Neural cell (in vitro differentiated cells): Measurements from ENCODE around the gene PROSER2. TPM values are rescaled to one million over a fixed set of nuclear protein-coding genes. Genes with fewer than 3 reads are reported as not detected.

Experiments
- H2AFZ ChIP-seq: fragments of 200-600, 300-800 bp; sonication (generic), shearing (Covaris generic); 2 replicates; pipeline ENCODE4 v1.6.0; 2014; ENCODE audit warnings: low read depth, mild to moderate bottlenecking, antibody characterized with exemption, low read length, moderate library complexity
- H3F3A ChIP-seq: fragments of 200-600 bp; shearing (Covaris generic); 2 replicates; pipeline ENCODE4 v1.6.1; 2016; ENCODE audit warnings: mild to moderate bottlenecking, moderate library complexity, mixed read lengths, antibody characterized with exemption, low read length; ENCODE audit not compliant: insufficient read depth, poor library complexity, severe bottlenecking
- H3K27ac ChIP-seq: fragments of 200-600, 300-800 bp; sonication (generic), shearing (Covaris generic); 2 replicates; pipeline ENCODE4 v1.5.1; 2014; ENCODE audit warnings: mild to moderate bottlenecking, low read length, moderate library complexity
- H3K27me3 ChIP-seq: fragments of 300-800, 200-600 bp; sonication (generic), shearing (Covaris generic); 2 replicates; pipeline ENCODE4 v1.6.0; 2014; ENCODE audit warnings: mild to moderate bottlenecking, low read depth, low read length, moderate library complexity; ENCODE audit not compliant: insufficient read depth
- H3K36me3 ChIP-seq: fragments of 300-800, 200-600 bp; sonication (generic), shearing (Covaris generic); 2 replicates; pipeline ENCODE4 v1.5.1; 2014; ENCODE audit warnings: mild to moderate bottlenecking, antibody characterized with exemption, low read length, moderate library complexity; ENCODE audit not compliant: insufficient read depth
- H3K4me2 ChIP-seq: fragments of 300-800, 200-600 bp; sonication (generic), shearing (Covaris generic); 2 replicates; pipeline ENCODE4 v1.6.0; 2014; ENCODE audit warnings: mild to moderate bottlenecking, low read length
- H3K4me3 ChIP-seq: fragments of 300-800, 200-600 bp; sonication (generic), shearing (Covaris generic); 2 replicates; pipeline ENCODE4 v1.5.1; 2014; ENCODE audit warnings: mild to moderate bottlenecking, low read length, moderate library complexity
- H3K79me2 ChIP-seq: fragments of 200-600 bp; shearing (Covaris generic); replicated peaks from 2 replicates; pipeline ENCODE4 v1.6.0; 2014; ENCODE audit warnings: mild to moderate bottlenecking, low read length, moderate library complexity; ENCODE audit not compliant: insufficient read depth
- H3K9ac ChIP-seq: fragments of 300-800, 200-600 bp; sonication (generic), shearing (Covaris generic); 2 replicates; pipeline ENCODE4 v1.6.1; 2016; ENCODE audit warnings: mild to moderate bottlenecking, low read length, mixed read lengths
- H3K9me2 ChIP-seq: fragments of 200-600 bp; shearing (Covaris generic); 2 replicates; pipeline ENCODE4 v1.6.1; 2016; ENCODE audit warnings: mild to moderate bottlenecking, low read length, mixed read lengths; ENCODE audit not compliant: insufficient read depth
- H3K9me3 ChIP-seq: fragments of 200-600, 300-800 bp; sonication (generic), shearing (Covaris generic); 2 replicates; pipeline ENCODE4 v1.6.1; 2016; ENCODE audit warnings: mild to moderate bottlenecking, mixed run types, low read length, moderate library complexity, mixed read lengths
- H4K20me1 ChIP-seq: fragments of 200-600 bp; shearing (Covaris generic); 2 replicates; pipeline ENCODE4 v1.6.1; 2016; ENCODE audit warnings: mild to moderate bottlenecking, mixed run types; ENCODE audit not compliant: insufficient read depth
- EP300 ChIP-seq: fragments of 450-650 bp; conservative IDR thresholded peaks from 2 replicates; pipeline ENCODE4 v1.6.1; 2014; ENCODE audit warnings: antibody characterized with exemption, mild to moderate bottlenecking, moderate library complexity; ENCODE audit not compliant: poor library complexity, severe bottlenecking
- EZH2 ChIP-seq: fragments of 200-600, 300-800 bp; shearing (Covaris generic), sonication (generic); IDR thresholded peaks from 2 replicates; pipeline ENCODE4 v1.6.1; 2014; ENCODE audit warnings: antibody characterized with exemption, low read length, borderline replicate concordance, mild to moderate bottlenecking; ENCODE audit not compliant: insufficient read depth, poor library complexity, severe bottlenecking
- MXI1 ChIP-seq: fragments of 450-650 bp; conservative IDR thresholded peaks from 2 replicates; pipeline ENCODE4 v1.6.1; 2014; ENCODE audit warnings: antibody characterized with exemption, mild to moderate bottlenecking; ENCODE audit not compliant: poor library complexity, severe bottlenecking
- POLR2AphosphoS5 ChIP-seq: IDR thresholded peaks from 2 replicates; pipeline ENCODE4 v1.6.1; 2012
- RAD21 ChIP-seq: fragments of 450-650 bp; conservative IDR thresholded peaks from 2 replicates; pipeline ENCODE4 v1.6.1; 2014; ENCODE audit warnings: antibody characterized with exemption, mild to moderate bottlenecking, moderate library complexity
- SMC3 ChIP-seq: fragments of 450-650 bp; conservative IDR thresholded peaks from 2 replicates; pipeline ENCODE4 v1.6.1; 2014; ENCODE audit warnings: antibody characterized with exemption, mild to moderate bottlenecking, moderate library complexity; ENCODE audit not compliant: poor library complexity
- TAF1 ChIP-seq: IDR thresholded peaks from 2 replicates; pipeline ENCODE4 v1.6.1; 2012; ENCODE audit warnings: low read depth
- polyA plus RNA-seq: library from polyadenylated mRNA; depleted of rRNA; stranded (reverse); fragments of >200 nt; gene quantifications from 2 replicates; pipeline ENCODE4 v1.2.3, GENCODE V29; 2014
- TF ChIP-seq, protein P1 (sequence below): fragments of 450-650 bp; IDR thresholded peaks from 2 replicates; pipeline ENCODE4 v1.5.1; 2014; ENCODE audit warnings: antibody characterized with exemption, mild to moderate bottlenecking, moderate library complexity; ENCODE audit not compliant: poor library complexity, severe bottlenecking
- TF ChIP-seq, protein P2 (sequence below): IDR thresholded peaks from 2 replicates; pipeline ENCODE4 v1.6.1; 2012; ENCODE audit warnings: borderline replicate concordance

PROSER2 gene
- polyA plus RNA-seq, 1 donor from 2014 or later: 1.1 TPM

DNA sequence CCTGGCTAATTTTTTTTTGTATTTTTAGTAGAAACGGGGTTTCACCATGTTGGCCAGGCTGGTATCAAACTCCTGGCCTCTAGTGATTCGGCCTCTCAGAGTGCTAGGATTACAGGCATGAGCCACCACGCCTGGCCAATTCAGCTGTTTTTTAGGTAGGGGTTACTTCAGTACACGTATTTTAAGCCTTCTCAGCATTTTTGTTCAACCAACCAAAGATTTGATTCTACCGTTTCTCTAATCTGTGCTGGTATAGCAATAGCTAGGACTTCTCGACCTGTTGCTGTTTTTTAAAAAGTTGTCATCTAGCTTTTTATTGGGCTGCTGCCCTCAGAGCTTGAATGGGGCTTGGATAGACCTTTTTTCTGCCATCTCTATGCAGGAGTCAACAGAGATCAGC is 34.9 kb downstream of the PROSER2 start:
- Histone ChIP-seq H3K4me2 (no peak overlapping the region), H4K20me1 (no peaks in the 10 kb centered on the region), H3K27me3 (no peaks in the 10 kb centered on the region), H3K9me2 (no peaks in the 10 kb centered on the region), H3K36me3 (no peaks in the 10 kb centered on the region), H3F3A (no peaks in the 10 kb centered on the region), H2AFZ (no peak overlapping the region), H3K9me3 (no peaks in the 10 kb centered on the region), H3K9ac (no peak overlapping the region), H3K79me2 (no peaks in the 10 kb centered on the region), H3K4me3 (no peak overlapping the region), H3K27ac (no peak overlapping the region)
- TF ChIP-seq EZH2: no peak
- TF ChIP-seq RAD21: no peak
- no peak for TF ChIP-seq SMC3
- TF ChIP-seq TAF1: no peak
- no peak for TF ChIP-seq EP300
- no peak for TF ChIP-seq POLR2AphosphoS5
- no peak for TF ChIP-seq MXI1
- TF ChIP-seq, protein P1, sequence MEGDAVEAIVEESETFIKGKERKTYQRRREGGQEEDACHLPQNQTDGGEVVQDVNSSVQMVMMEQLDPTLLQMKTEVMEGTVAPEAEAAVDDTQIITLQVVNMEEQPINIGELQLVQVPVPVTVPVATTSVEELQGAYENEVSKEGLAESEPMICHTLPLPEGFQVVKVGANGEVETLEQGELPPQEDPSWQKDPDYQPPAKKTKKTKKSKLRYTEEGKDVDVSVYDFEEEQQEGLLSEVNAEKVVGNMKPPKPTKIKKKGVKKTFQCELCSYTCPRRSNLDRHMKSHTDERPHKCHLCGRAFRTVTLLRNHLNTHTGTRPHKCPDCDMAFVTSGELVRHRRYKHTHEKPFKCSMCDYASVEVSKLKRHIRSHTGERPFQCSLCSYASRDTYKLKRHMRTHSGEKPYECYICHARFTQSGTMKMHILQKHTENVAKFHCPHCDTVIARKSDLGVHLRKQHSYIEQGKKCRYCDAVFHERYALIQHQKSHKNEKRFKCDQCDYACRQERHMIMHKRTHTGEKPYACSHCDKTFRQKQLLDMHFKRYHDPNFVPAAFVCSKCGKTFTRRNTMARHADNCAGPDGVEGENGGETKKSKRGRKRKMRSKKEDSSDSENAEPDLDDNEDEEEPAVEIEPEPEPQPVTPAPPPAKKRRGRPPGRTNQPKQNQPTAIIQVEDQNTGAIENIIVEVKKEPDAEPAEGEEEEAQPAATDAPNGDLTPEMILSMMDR: no peak
- TF ChIP-seq, protein P2, sequence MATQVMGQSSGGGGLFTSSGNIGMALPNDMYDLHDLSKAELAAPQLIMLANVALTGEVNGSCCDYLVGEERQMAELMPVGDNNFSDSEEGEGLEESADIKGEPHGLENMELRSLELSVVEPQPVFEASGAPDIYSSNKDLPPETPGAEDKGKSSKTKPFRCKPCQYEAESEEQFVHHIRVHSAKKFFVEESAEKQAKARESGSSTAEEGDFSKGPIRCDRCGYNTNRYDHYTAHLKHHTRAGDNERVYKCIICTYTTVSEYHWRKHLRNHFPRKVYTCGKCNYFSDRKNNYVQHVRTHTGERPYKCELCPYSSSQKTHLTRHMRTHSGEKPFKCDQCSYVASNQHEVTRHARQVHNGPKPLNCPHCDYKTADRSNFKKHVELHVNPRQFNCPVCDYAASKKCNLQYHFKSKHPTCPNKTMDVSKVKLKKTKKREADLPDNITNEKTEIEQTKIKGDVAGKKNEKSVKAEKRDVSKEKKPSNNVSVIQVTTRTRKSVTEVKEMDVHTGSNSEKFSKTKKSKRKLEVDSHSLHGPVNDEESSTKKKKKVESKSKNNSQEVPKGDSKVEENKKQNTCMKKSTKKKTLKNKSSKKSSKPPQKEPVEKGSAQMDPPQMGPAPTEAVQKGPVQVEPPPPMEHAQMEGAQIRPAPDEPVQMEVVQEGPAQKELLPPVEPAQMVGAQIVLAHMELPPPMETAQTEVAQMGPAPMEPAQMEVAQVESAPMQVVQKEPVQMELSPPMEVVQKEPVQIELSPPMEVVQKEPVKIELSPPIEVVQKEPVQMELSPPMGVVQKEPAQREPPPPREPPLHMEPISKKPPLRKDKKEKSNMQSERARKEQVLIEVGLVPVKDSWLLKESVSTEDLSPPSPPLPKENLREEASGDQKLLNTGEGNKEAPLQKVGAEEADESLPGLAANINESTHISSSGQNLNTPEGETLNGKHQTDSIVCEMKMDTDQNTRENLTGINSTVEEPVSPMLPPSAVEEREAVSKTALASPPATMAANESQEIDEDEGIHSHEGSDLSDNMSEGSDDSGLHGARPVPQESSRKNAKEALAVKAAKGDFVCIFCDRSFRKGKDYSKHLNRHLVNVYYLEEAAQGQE: no peak

DNA sequence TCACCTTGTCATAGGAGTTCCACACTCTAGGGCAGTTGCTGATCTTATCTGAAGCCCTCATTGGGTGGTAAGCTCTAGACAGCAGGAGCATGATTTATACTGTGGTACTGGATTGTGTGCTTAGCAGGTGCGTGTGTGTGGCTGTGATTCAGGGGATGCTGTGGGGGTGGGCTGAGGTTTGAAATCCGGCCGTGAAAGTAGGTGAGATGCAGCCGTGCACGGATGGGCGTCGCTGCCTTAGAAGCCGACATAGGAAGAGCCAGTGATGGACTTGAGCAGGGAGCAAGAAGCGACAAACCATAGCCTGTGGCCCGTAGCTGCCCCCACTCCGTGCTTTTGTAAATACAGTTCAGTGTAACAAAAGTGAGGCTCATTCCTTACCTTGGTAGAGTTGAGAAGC is 38.2 kb downstream of the PROSER2 start:
- Histone ChIP-seq H3F3A (no peaks in the 10 kb centered on the region), H3K4me3 (no peak overlapping the region), H3K9ac (no peak overlapping the region), H3K9me3 (no peaks in the 10 kb centered on the region), H2AFZ (no peak overlapping the region), H3K27me3 (no peaks in the 10 kb centered on the region), H3K27ac (no peak overlapping the region), H3K4me2 (no peak overlapping the region), H3K79me2 (no peaks in the 10 kb centered on the region), H3K36me3 (no peaks in the 10 kb centered on the region), H4K20me1 (no peaks in the 10 kb centered on the region), H3K9me2 (no peaks in the 10 kb centered on the region)
- no peak for TF ChIP-seq POLR2AphosphoS5
- no peak for TF ChIP-seq MXI1
